ENCODE data around the gene RAPGEF5. TPM values are rescaled to one million over a fixed set of nuclear protein-coding genes. Genes with fewer than 3 reads are reported as not detected.
"Not testable (repeated sequence)": the region's sequence is repeated elsewhere in the genome, so short reads cannot be mapped to it uniquely, and the experiment has no call there.

RAPGEF5 gene
- polyA plus RNA-seq, 2 donors = 6.6 to 6.7 TPM

- 10% methylated on average over 6 of the region's 6 CpGs for WGBS, 2 donors
These were observed 246.6 kb downstream of the RAPGEF5 start for GRCh38 chr7:22110227-22110839.

GRCh38 chr7:22109761-22110160 is 247.2 kb downstream of the RAPGEF5 start:
- WGBS, 2 donors = 61 to 64% methylated on average over 7 of the region's 7 CpGs
- Histone ChIP-seq H3K4me3 (ENCODE audit: low read depth in 1 of 2, low read length in 2 of 2) (no peak overlapping the region), H3K27me3 (ENCODE audit: control insufficient read depth in 1 of 2, insufficient read depth in 2 of 2, low read length in 2 of 2) (no peaks in the 10 kb centered on the region), H3K27ac (ENCODE audit: low read depth in 2 of 2, low read length in 1 of 2) (no peak overlapping the region), H3K9me3 (ENCODE audit: control insufficient read depth in 2 of 2, insufficient read depth in 1 of 2, low read depth in 1 of 2, low read length in 1 of 2) (no peaks in the 10 kb centered on the region), H3K4me1 (ENCODE audit: control insufficient read depth in 2 of 2, insufficient read depth in 2 of 2, low read length in 1 of 2) (no peaks in the 10 kb centered on the region), H3K36me3 (ENCODE audit: control insufficient read depth in 2 of 2, insufficient read depth in 2 of 2, low read length in 1 of 2) (no peaks in the 10 kb centered on the region)

More at GRCh38 chr7:22110227-22110839, 246.6 kb downstream of the RAPGEF5 start:
- H3K36me3 ChIP-seq (ENCODE audit: control insufficient read depth in 2 of 2, insufficient read depth in 2 of 2, low read length in 1 of 2) = no peaks in the 10 kb centered on the region
- H3K4me3 ChIP-seq (ENCODE audit: low read depth in 1 of 2, low read length in 2 of 2) = no peak overlapping the region
- H3K27me3 ChIP-seq (ENCODE audit: control insufficient read depth in 1 of 2, insufficient read depth in 2 of 2, low read length in 2 of 2) = no peaks in the 10 kb centered on the region
- no peaks in the 10 kb centered on the region for H3K9me3 ChIP-seq (ENCODE audit: control insufficient read depth in 2 of 2, insufficient read depth in 1 of 2, low read depth in 1 of 2, low read length in 1 of 2)
- H3K4me1 ChIP-seq (ENCODE audit: control insufficient read depth in 2 of 2, insufficient read depth in 2 of 2, low read length in 1 of 2) = no peaks in the 10 kb centered on the region
- no peak overlapping the region for H3K27ac ChIP-seq (ENCODE audit: low read depth in 2 of 2, low read length in 1 of 2)

GRCh38 chr7:22108151-22108845 is 248.7 kb downstream of the RAPGEF5 start:
- H3K4me3 ChIP-seq (ENCODE audit: low read depth in 1 of 2, low read length in 2 of 2) = no peak overlapping the region
- no peaks in the 10 kb centered on the region for H3K4me1 ChIP-seq (ENCODE audit: control insufficient read depth in 2 of 2, insufficient read depth in 2 of 2, low read length in 1 of 2)
- WGBS, 2 donors = 66 to 70% methylated on average over 13 of the region's 13 CpGs
- no peak overlapping the region for H3K27ac ChIP-seq (ENCODE audit: low read depth in 2 of 2, low read length in 1 of 2)
- no peaks in the 10 kb centered on the region for H3K36me3 ChIP-seq (ENCODE audit: control insufficient read depth in 2 of 2, insufficient read depth in 2 of 2, low read length in 1 of 2)
- H3K27me3 ChIP-seq (ENCODE audit: control insufficient read depth in 1 of 2, insufficient read depth in 2 of 2, low read length in 2 of 2) = no peaks in the 10 kb centered on the region
- H3K9me3 ChIP-seq (ENCODE audit: control insufficient read depth in 2 of 2, insufficient read depth in 1 of 2, low read depth in 1 of 2, low read length in 1 of 2) = no peaks in the 10 kb centered on the region

- H3K27ac ChIP-seq (ENCODE audit: low read depth in 2 of 2, low read length in 1 of 2) = no peak overlapping the region
- H3K4me3 ChIP-seq (ENCODE audit: low read depth in 1 of 2, low read length in 2 of 2) = no peak overlapping the region
- H3K27me3 ChIP-seq (ENCODE audit: control insufficient read depth in 1 of 2, insufficient read depth in 2 of 2, low read length in 2 of 2) = no peaks in the 10 kb centered on the region
- no peaks in the 10 kb centered on the region for H3K36me3 ChIP-seq (ENCODE audit: control insufficient read depth in 2 of 2, insufficient read depth in 2 of 2, low read length in 1 of 2)
- 93 to 95% methylated on average over 7 of the region's 7 CpGs for WGBS, 2 donors
- no peaks in the 10 kb centered on the region for H3K9me3 ChIP-seq (ENCODE audit: control insufficient read depth in 2 of 2, insufficient read depth in 1 of 2, low read depth in 1 of 2, low read length in 1 of 2)
- H3K4me1 ChIP-seq (ENCODE audit: control insufficient read depth in 2 of 2, insufficient read depth in 2 of 2, low read length in 1 of 2) = no peaks in the 10 kb centered on the region
These were observed 251.4 kb downstream of the RAPGEF5 start for GRCh38 chr7:22105550-22105949.

- no peak overlapping the region for H3K4me3 ChIP-seq (ENCODE audit: low read depth in 1 of 2, low read length in 2 of 2)
- H3K36me3 ChIP-seq (ENCODE audit: control insufficient read depth in 2 of 2, insufficient read depth in 2 of 2, low read length in 1 of 2) = no peaks in the 10 kb centered on the region
- no peaks in the 10 kb centered on the region for H3K4me1 ChIP-seq (ENCODE audit: control insufficient read depth in 2 of 2, insufficient read depth in 2 of 2, low read length in 1 of 2)
- peaks cover 0 to 2% of the 10 kb centered on the region in 2 donors for H3K9me3 ChIP-seq (ENCODE audit: control insufficient read depth in 2 of 2, insufficient read depth in 1 of 2, low read depth in 1 of 2, low read length in 1 of 2)
- 63 to 70% methylated on average over 11 of the region's 11 CpGs for WGBS, 2 donors
- H3K27ac ChIP-seq (ENCODE audit: low read depth in 2 of 2, low read length in 1 of 2) = no peak overlapping the region
- H3K27me3 ChIP-seq (ENCODE audit: control insufficient read depth in 1 of 2, insufficient read depth in 2 of 2, low read length in 2 of 2) = no peaks in the 10 kb centered on the region
These were observed 262.3 kb downstream of the RAPGEF5 start for GRCh38 chr7:22094413-22095342.

GRCh38 chr7:22093936-22094335 is 263.0 kb downstream of the RAPGEF5 start:
- Histone ChIP-seq H3K27ac (ENCODE audit: low read depth in 2 of 2, low read length in 1 of 2) (no peak overlapping the region), H3K27me3 (ENCODE audit: control insufficient read depth in 1 of 2, insufficient read depth in 2 of 2, low read length in 2 of 2) (no peaks in the 10 kb centered on the region)
- WGBS, 2 donors = 67 to 76% methylated on average over 6 of the region's 6 CpGs

GRCh38 chr7:22093001-22093400 is 264.0 kb downstream of the RAPGEF5 start:
- WGBS, 2 donors = 36 to 59% methylated on average over 2 of the region's 2 CpGs
- Histone ChIP-seq H3K36me3 (ENCODE audit: control insufficient read depth in 2 of 2, insufficient read depth in 2 of 2, low read length in 1 of 2) (no peaks in the 10 kb centered on the region), H3K27me3 (ENCODE audit: control insufficient read depth in 1 of 2, insufficient read depth in 2 of 2, low read length in 2 of 2) (no peaks in the 10 kb centered on the region), H3K4me3 (ENCODE audit: low read depth in 1 of 2, low read length in 2 of 2) (no peak overlapping the region), H3K4me1 (ENCODE audit: control insufficient read depth in 2 of 2, insufficient read depth in 2 of 2, low read length in 1 of 2) (no peaks in the 10 kb centered on the region), H3K9me3 (ENCODE audit: control insufficient read depth in 2 of 2, insufficient read depth in 1 of 2, low read depth in 1 of 2, low read length in 1 of 2) (peaks cover 0 to 2% of the 10 kb centered on the region in 2 donors), H3K27ac (ENCODE audit: low read depth in 2 of 2, low read length in 1 of 2) (no peak overlapping the region)

More at GRCh38 chr7:22093936-22094335, 263.0 kb downstream of the RAPGEF5 start:
- no peaks in the 10 kb centered on the region for H3K4me1 ChIP-seq (ENCODE audit: control insufficient read depth in 2 of 2, insufficient read depth in 2 of 2, low read length in 1 of 2)
- H3K36me3 ChIP-seq (ENCODE audit: control insufficient read depth in 2 of 2, insufficient read depth in 2 of 2, low read length in 1 of 2) = no peaks in the 10 kb centered on the region
- H3K4me3 ChIP-seq (ENCODE audit: low read depth in 1 of 2, low read length in 2 of 2) = no peak overlapping the region
- peaks cover 0 to 2% of the 10 kb centered on the region in 2 donors for H3K9me3 ChIP-seq (ENCODE audit: control insufficient read depth in 2 of 2, insufficient read depth in 1 of 2, low read depth in 1 of 2, low read length in 1 of 2)

- WGBS, 2 donors = 95% methylated on average over 11 of the region's 11 CpGs
- H3K9me3 ChIP-seq (ENCODE audit: control insufficient read depth in 2 of 2, insufficient read depth in 1 of 2, low read depth in 1 of 2, low read length in 1 of 2) = not testable (repeated sequence)
These were observed 265.9 kb downstream of the RAPGEF5 start for GRCh38 chr7:22090958-22091525.

GRCh38 chr7:22090512-22090911 is 266.4 kb downstream of the RAPGEF5 start:
- H3K4me1 ChIP-seq (ENCODE audit: control insufficient read depth in 2 of 2, insufficient read depth in 2 of 2, low read length in 1 of 2) = no peaks in the 10 kb centered on the region
- H3K27me3 ChIP-seq (ENCODE audit: control insufficient read depth in 1 of 2, insufficient read depth in 2 of 2, low read length in 2 of 2) = no peaks in the 10 kb centered on the region
- peaks cover 0 to 2% of the 10 kb centered on the region in 2 donors for H3K9me3 ChIP-seq (ENCODE audit: control insufficient read depth in 2 of 2, insufficient read depth in 1 of 2, low read depth in 1 of 2, low read length in 1 of 2)
- no peaks in the 10 kb centered on the region for H3K36me3 ChIP-seq (ENCODE audit: control insufficient read depth in 2 of 2, insufficient read depth in 2 of 2, low read length in 1 of 2)
- 93 to 95% methylated on average over 24 of the region's 24 CpGs for WGBS, 2 donors
- H3K4me3 ChIP-seq (ENCODE audit: low read depth in 1 of 2, low read length in 2 of 2) = no peak overlapping the region
- H3K27ac ChIP-seq (ENCODE audit: low read depth in 2 of 2, low read length in 1 of 2) = no peak overlapping the region

More at GRCh38 chr7:22090958-22091525, 265.9 kb downstream of the RAPGEF5 start:
- not testable (repeated sequence) for H3K27me3 ChIP-seq (ENCODE audit: control insufficient read depth in 1 of 2, insufficient read depth in 2 of 2, low read length in 2 of 2); H3K27ac ChIP-seq (ENCODE audit: low read depth in 2 of 2, low read length in 1 of 2); H3K4me1 ChIP-seq (ENCODE audit: control insufficient read depth in 2 of 2, insufficient read depth in 2 of 2, low read length in 1 of 2); H3K4me3 ChIP-seq (ENCODE audit: low read depth in 1 of 2, low read length in 2 of 2); H3K36me3 ChIP-seq (ENCODE audit: control insufficient read depth in 2 of 2, insufficient read depth in 2 of 2, low read length in 1 of 2)
